ENCODE data around the gene MGRN1.

DNA sequence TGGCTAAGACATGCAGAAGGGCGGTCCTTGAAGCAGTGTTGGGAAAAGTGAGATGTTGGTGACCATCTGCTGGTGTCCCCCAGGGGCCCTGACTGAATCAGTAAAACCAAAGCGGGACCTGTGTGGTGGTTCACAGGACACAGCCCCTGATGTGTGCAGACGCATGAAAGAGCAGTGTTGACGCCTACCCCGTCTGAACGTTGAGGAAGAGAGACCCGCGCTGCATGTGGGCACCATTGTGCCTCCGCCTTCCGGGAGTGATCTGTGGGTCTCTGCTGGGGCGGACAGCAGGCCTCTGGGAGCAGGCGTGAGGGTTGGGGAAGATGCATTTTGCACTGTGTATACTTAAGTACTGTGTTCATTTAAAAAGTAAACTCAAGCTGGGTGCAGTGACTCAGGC is 31.6 kb downstream of the MGRN1 start:
- no peak for TF ChIP-seq EZH2 (optimal IDR thresholded peaks at IDR 0.05; ENCODE audit: low read depth, low read length)
- TF ChIP-seq, protein P1, sequence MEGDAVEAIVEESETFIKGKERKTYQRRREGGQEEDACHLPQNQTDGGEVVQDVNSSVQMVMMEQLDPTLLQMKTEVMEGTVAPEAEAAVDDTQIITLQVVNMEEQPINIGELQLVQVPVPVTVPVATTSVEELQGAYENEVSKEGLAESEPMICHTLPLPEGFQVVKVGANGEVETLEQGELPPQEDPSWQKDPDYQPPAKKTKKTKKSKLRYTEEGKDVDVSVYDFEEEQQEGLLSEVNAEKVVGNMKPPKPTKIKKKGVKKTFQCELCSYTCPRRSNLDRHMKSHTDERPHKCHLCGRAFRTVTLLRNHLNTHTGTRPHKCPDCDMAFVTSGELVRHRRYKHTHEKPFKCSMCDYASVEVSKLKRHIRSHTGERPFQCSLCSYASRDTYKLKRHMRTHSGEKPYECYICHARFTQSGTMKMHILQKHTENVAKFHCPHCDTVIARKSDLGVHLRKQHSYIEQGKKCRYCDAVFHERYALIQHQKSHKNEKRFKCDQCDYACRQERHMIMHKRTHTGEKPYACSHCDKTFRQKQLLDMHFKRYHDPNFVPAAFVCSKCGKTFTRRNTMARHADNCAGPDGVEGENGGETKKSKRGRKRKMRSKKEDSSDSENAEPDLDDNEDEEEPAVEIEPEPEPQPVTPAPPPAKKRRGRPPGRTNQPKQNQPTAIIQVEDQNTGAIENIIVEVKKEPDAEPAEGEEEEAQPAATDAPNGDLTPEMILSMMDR (IDR thresholded peaks at IDR 0.05; ENCODE audit: low read length): no peak

Measured in MM.1S (cell line).